Upper lobe of left lung (tissue), 6 donors: ENCODE results near the gene DLGAP1. TPM values are rescaled to one million over a fixed set of nuclear protein-coding genes. Genes with fewer than 3 reads are reported as not detected.

Source experiments
- ATAC-seq, 2 donors: fragments of 200-7000 bp; cut with Tn5 transposase; one replicate each; pipeline ENCODE4 v1.9.1; 2022; ENCODE audit warnings: mild to moderate bottlenecking in 2 of 2, moderate library complexity in 2 of 2; ENCODE audit not compliant: low FRiP score in 2 of 2
- DNase-seq, 2 donors: peaks; one replicate each; pipeline ENCODE4 v3.0.0-alpha.2; 2019 to 2020
- H3K27ac ChIP-seq, 4 donors: fragments of 200-600 bp; sonication (generic); one replicate each; pipeline ENCODE4 v1.5.1; 2016 to 2019
- H3K27me3 ChIP-seq, 4 donors: fragments of 200-600 bp; sonication (generic); one replicate each; pipeline ENCODE4 v1.5.1; 2017 to 2019
- H3K36me3 ChIP-seq, 4 donors: fragments of 200-600 bp; sonication (generic); one replicate each; pipeline ENCODE4 v1.5.1; 2016 to 2019
- H3K4me1 ChIP-seq, 4 donors: fragments of 200-600 bp; sonication (generic); one replicate each; pipeline ENCODE4 v1.5.1; 2018 to 2019
- H3K4me3 ChIP-seq, 4 donors: fragments of 200-600 bp; sonication (generic); one replicate each; pipeline ENCODE4 v1.5.1; 2017 to 2019; ENCODE audit warnings: mild to moderate bottlenecking in 2 of 4, moderate library complexity in 1 of 4
- H3K9me3 ChIP-seq, 4 donors: fragments of 200-600 bp; sonication (generic); one replicate each; pipeline ENCODE4 v1.5.1; 2018 to 2019
- EP300 ChIP-seq, 4 donors: sonication (generic); formaldehyde crosslinking; IDR thresholded peaks; one replicate each; pipeline ENCODE4 v1.5.1; 2017; ENCODE audit warnings: antibody characterized with exemption in 4 of 4, control low read depth in 2 of 4
- POLR2A ChIP-seq, 4 donors: fragments of 450-650 bp; IDR thresholded peaks; one replicate each; pipeline ENCODE4 v1.5.1; 2016 to 2017; ENCODE audit warnings: antibody characterized with exemption in 4 of 4, mild to moderate bottlenecking in 2 of 4
- POLR2AphosphoS5 ChIP-seq, 2 donors: sonication (generic); formaldehyde crosslinking; IDR thresholded peaks; one replicate each; pipeline ENCODE4 v1.5.1; 2017; ENCODE audit warnings: antibody characterized with exemption in 2 of 2
- WGBS, 2 donors: methylation state at CpG; one replicate each; pipeline ENCODE4 v1.1.5; 2017 to 2018; 5-methylcytosine and 5-hydroxymethylcytosine counted together
- total RNA-seq, 6 donors: library from RNA; depleted of rRNA in 4 of 6; stranded (reverse); fragments of >200 nt in 4 of 6; gene quantifications; one replicate each; pipeline versions ENCODE4 v1.1.0 to v1.2.1, GENCODE V29; 2016 to 2021
- TF ChIP-seq, protein P1 (sequence below), 6 experiments: fragments of 450-650 bp in 4 of 6; fragments of 200-600 bp in 2 of 6; sonication (generic) in 2 of 6; IDR thresholded peaks; one replicate each; pipeline ENCODE4 v1.5.1; 2016 to 2019; ENCODE audit warnings: antibody characterized with exemption in 6 of 6
- donor health status: DM: no; HTN: no; CAD: no; lungs with moderate emphysema.
- donor health status: DM: no; HTN: yes; CAD: no; lungs with severe emphysema.

DLGAP1 gene
- total RNA-seq, 6 donors from 2014 or later = 2.1 to 4.6 (median 3.6) TPM

DNA sequence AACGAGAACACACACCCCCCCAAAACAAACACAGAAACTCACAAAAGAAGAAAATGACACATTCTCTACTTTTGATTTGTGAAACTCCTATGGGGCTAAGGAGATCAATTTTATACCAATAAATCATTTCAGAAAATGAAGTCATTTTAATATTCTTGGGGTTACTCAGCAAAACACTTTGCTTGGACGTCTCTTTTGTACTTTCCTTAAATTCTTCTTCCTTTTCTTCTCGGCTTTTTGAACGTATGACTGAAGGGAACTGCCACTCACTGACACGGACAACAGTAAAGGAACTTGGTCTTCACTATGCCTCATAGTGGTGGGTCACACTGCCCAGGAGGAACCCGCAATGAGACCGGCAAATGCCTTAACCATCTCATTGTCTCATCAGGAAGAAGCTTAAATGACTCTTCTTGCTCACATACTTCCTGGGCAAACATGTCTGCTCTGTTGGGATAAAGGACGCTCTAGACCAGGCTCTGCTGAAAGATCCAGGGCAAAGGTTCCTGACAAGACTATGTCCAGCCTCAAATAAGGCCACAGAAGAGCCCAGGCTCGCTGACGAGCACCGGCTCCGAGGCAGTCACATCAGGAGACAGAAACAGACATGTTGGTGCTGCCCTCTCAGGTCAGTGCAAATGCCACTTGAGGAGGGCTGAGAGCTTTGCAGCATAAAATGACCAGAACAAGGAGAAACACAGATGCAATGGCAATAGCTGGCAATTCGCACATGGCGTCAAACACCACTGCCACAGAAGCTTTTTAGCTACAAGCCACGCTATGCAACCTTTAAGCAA is 799.7 kb downstream of the DLGAP1 start:
- Histone ChIP-seq H3K27ac (peak overlapping the region in 1 of 4 donors; percentile 9), H3K36me3 (no peaks in the 10 kb centered on the region), H3K4me3 (no peak overlapping the region), H3K9me3 (no peaks in the 10 kb centered on the region), H3K4me1 (peaks cover 3 to 8% (median 4%) of the 10 kb centered on the region in 4 donors), H3K27me3 (no peaks in the 10 kb centered on the region)
- ATAC-seq = no peak
- TF ChIP-seq POLR2AphosphoS5 (IDR thresholded peaks at IDR 0.05) (no peak), EP300 (IDR thresholded peaks at IDR 0.05) (no peak), POLR2A (IDR thresholded peaks at IDR 0.05) (no peak)
- TF ChIP-seq, protein P1, sequence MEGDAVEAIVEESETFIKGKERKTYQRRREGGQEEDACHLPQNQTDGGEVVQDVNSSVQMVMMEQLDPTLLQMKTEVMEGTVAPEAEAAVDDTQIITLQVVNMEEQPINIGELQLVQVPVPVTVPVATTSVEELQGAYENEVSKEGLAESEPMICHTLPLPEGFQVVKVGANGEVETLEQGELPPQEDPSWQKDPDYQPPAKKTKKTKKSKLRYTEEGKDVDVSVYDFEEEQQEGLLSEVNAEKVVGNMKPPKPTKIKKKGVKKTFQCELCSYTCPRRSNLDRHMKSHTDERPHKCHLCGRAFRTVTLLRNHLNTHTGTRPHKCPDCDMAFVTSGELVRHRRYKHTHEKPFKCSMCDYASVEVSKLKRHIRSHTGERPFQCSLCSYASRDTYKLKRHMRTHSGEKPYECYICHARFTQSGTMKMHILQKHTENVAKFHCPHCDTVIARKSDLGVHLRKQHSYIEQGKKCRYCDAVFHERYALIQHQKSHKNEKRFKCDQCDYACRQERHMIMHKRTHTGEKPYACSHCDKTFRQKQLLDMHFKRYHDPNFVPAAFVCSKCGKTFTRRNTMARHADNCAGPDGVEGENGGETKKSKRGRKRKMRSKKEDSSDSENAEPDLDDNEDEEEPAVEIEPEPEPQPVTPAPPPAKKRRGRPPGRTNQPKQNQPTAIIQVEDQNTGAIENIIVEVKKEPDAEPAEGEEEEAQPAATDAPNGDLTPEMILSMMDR (IDR thresholded peaks at IDR 0.05) = no peak
- DNase-seq = no peak
- WGBS, 2 donors = 74 to 78% methylated on average over 14 to 15 of the region's 15 CpGs

DNA sequence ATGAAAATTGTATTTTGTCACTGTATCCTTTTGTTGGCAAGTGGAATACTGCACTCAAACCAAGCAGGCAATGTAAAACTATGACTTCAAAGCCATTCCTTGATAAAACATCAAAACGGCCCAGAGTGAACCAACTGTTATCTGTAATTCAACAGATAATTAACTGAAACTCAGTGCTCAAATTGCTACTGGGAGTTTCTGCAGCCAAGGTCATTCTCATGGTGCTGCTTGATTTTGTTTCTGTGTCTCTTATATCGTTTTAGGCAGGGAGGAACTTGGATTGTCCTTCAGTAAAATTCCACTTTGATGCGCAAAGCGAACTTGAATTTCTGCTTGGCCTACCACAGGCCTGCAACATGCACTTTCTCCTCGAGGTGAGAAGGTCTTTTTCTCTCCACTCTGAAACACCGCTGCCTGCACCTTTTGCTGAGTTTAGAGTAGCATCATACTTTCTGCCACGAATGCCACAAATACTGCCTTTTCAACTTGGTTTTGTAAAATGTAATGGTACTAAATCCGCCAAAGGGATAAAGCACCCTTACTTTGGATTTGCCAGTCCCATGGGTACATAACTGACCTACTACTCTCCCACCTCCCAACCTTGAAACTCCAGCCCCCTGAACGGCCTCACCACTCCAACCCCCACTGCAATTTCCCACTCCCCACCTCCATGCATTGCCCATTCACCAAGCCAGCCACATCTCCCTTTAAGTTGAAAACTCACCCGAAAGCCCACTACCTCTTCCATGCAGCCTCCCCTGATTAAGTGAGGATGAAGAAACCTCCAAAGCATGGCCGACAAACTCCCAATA is 800.5 kb downstream of the DLGAP1 start:
- no peak for ATAC-seq
- H3K27ac ChIP-seq = no peak overlapping the region
- 76 to 82% methylated on average over 11 of the region's 11 CpGs for WGBS, 2 donors

DNA sequence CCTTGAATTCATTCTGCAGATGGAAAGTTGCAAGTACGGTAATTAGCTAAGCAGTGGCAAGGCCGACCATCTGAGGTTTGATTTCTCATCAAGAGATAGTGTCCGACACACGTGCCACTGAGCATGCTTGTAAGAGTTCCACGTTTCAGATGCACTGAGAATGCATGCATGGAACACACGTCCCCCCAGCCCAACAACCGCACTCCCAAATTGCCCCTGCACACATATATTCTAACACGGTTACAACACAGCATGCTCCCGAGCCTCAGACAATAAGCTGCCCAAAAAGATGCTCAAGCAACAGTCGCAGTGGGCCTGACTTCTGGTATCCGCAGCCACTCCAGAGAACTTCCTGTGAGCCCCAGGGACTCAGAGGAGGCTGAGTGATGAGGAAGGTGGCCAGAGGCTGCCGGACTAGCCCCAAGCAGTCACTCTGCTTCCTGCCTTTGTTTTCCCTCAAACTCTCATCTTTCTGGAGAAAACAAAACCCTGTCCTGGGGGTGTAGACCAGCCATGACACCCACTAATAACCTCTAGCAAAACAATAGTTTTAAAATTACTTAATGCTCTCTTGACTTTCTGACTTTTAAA is 801.2 kb downstream of the DLGAP1 start:
- no peaks in the 10 kb centered on the region for H3K27me3 ChIP-seq
- no peak for TF ChIP-seq POLR2A (IDR thresholded peaks at IDR 0.05)
- TF ChIP-seq EP300 (IDR thresholded peaks at IDR 0.05) = no peak
- DNase-seq = no peak
- no peak overlapping the region for H3K4me3 ChIP-seq
- no peaks in the 10 kb centered on the region for H3K36me3 ChIP-seq
- no peak overlapping the region for H3K27ac ChIP-seq
- no peak for ATAC-seq
- H3K9me3 ChIP-seq = no peaks in the 10 kb centered on the region
- peaks cover 0 to 20% (median 9%) of the 10 kb centered on the region in 4 donors for H3K4me1 ChIP-seq
- 80 to 89% methylated on average over 6 to 12 of the region's 12 CpGs for WGBS, 2 donors

More for the DNA sequence above, 800.5 kb downstream of the DLGAP1 start:
- H3K4me3 ChIP-seq = no peak overlapping the region
- DNase-seq = no peak
- H3K4me1 ChIP-seq = peaks cover 0 to 16% (median 5%) of the 10 kb centered on the region in 4 donors
- TF ChIP-seq POLR2AphosphoS5 (IDR thresholded peaks at IDR 0.05) = no peak
- TF ChIP-seq, protein P1 (IDR thresholded peaks at IDR 0.05) = no peak
- TF ChIP-seq EP300 (IDR thresholded peaks at IDR 0.05) = no peak
- no peak for TF ChIP-seq POLR2A (IDR thresholded peaks at IDR 0.05)
- H3K9me3 ChIP-seq = no peaks in the 10 kb centered on the region
- no peaks in the 10 kb centered on the region for H3K36me3 ChIP-seq
- H3K27me3 ChIP-seq = no peaks in the 10 kb centered on the region

DNA sequence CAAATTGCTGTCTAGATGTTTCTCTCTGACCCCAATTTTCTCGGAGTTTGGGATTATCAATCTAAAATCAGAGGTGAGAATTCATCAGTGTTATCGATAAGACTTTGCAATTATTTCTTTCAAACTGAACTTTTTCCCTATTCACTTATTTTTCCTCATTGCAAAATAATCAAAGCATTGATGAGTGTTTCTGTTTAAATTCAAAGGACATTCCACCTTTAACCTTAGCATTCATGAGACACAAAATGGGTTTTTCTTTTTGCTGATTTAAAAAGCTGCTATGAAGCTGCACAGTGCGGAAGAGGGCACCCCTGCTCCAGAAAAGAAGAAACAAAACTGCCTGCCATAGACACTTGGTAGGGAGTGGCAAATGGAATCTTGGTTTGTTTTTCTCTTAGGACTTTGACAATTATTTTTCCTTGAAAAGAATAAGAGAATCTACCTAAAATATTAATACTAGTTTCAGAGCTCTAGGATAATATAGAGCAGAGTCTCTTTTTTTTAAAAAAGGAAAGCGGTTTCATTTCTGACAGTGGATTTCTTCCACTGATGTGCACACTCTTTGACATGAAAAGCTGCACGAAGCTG is 801.8 kb downstream of the DLGAP1 start:
- no peaks in the 10 kb centered on the region for H3K9me3 ChIP-seq
- peak overlapping the region in 1 of 4 donors; percentile 11 for H3K27ac ChIP-seq
- DNase-seq = no peak
- 82 to 87% methylated on average over 5 of the region's 5 CpGs for WGBS, 2 donors
- H3K27me3 ChIP-seq = no peaks in the 10 kb centered on the region
- peaks cover 0 to 26% (median 12%) of the 10 kb centered on the region in 4 donors for H3K4me1 ChIP-seq
- H3K36me3 ChIP-seq = no peaks in the 10 kb centered on the region
- ATAC-seq = no peak
- H3K4me3 ChIP-seq = no peak overlapping the region
- TF ChIP-seq POLR2AphosphoS5 (IDR thresholded peaks at IDR 0.05) (no peak), POLR2A (IDR thresholded peaks at IDR 0.05) (no peak), EP300 (IDR thresholded peaks at IDR 0.05) (no peak)
- TF ChIP-seq, protein P1 (IDR thresholded peaks at IDR 0.05) = no peak
